B cell (primary cell): ENCODE results near the gene DDIT4.

ENCODE experiments used
- EZH2 ChIP-seq: IDR thresholded peaks from 2 replicates; pipeline ENCODE4 v1.6.1; 2012; ENCODE audit warnings: borderline replicate concordance, low read depth, mild to moderate bottlenecking, moderate library complexity, low read length; ENCODE audit not compliant: insufficient read depth, poor library complexity, severe bottlenecking
- TF ChIP-seq, protein P1 (sequence below): fragments of 200-600 bp; IDR thresholded peaks from one replicate; pipeline ENCODE4 v1.8.0; 2022; ENCODE audit warnings: antibody characterized with exemption, mild to moderate bottlenecking

DNA sequence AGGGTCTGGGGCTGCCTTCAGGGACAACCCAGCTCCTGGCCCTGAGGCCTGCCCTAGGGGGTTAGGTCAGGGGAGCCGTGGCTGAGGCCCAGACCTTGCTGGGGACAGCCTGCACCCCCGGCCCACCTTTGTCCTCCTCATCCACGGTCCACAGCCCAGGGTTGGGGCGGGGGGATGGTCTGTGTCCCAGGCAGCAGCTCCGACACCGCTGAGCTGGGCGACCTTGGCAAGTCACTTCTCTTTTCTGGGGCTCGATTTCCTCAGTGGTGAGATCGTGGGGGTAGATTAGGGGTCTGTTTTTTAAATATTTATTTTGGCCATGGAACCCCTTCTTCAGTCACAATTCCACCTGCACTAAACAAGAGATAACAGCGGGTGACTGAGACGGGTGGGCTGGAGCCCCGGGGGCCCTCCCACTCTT is 50.1 kb downstream of the DDIT4 start:
- TF ChIP-seq, protein P1, sequence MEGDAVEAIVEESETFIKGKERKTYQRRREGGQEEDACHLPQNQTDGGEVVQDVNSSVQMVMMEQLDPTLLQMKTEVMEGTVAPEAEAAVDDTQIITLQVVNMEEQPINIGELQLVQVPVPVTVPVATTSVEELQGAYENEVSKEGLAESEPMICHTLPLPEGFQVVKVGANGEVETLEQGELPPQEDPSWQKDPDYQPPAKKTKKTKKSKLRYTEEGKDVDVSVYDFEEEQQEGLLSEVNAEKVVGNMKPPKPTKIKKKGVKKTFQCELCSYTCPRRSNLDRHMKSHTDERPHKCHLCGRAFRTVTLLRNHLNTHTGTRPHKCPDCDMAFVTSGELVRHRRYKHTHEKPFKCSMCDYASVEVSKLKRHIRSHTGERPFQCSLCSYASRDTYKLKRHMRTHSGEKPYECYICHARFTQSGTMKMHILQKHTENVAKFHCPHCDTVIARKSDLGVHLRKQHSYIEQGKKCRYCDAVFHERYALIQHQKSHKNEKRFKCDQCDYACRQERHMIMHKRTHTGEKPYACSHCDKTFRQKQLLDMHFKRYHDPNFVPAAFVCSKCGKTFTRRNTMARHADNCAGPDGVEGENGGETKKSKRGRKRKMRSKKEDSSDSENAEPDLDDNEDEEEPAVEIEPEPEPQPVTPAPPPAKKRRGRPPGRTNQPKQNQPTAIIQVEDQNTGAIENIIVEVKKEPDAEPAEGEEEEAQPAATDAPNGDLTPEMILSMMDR: no peak
- TF ChIP-seq EZH2: no peak
